ENCODE measurements around the gene VMAC.
A peak's percentile ranks its signal among the peaks of the same experiment; 100 is the strongest.

- TF ChIP-seq CTCF (IDR thresholded peaks at IDR 0.05 in 8 of 11, conservative IDR thresholded peaks at IDR 0.05 in 3 of 11) (no peak), POLR2A (IDR thresholded peaks at IDR 0.05) (no peak), POLR2AphosphoS5 (IDR thresholded peaks at IDR 0.05) (peak; percentile 4 to 61 (median 36))
These were observed 10.5 kb downstream of the VMAC start for GRCh38 chr19:5914946-5915781.

Measured in spleen (tissue), 7 donors.